Fibroblast of skin of left biceps (primary cell): ENCODE results near the gene HSFX3.
A peak's percentile ranks its signal among the peaks of the same experiment; 100 is the strongest.
"Not testable (repeated sequence)": the region's sequence is repeated elsewhere in the genome, so short reads cannot be mapped to it uniquely, and the experiment has no call there.

Experiments
- DNase-seq, 2 experiments: peaks; one replicate each; pipeline ENCODE4 v3.0.0-alpha.2; 2013; ENCODE audit warnings: low read depth in 2 of 2

Gene HSFX3

DNA sequence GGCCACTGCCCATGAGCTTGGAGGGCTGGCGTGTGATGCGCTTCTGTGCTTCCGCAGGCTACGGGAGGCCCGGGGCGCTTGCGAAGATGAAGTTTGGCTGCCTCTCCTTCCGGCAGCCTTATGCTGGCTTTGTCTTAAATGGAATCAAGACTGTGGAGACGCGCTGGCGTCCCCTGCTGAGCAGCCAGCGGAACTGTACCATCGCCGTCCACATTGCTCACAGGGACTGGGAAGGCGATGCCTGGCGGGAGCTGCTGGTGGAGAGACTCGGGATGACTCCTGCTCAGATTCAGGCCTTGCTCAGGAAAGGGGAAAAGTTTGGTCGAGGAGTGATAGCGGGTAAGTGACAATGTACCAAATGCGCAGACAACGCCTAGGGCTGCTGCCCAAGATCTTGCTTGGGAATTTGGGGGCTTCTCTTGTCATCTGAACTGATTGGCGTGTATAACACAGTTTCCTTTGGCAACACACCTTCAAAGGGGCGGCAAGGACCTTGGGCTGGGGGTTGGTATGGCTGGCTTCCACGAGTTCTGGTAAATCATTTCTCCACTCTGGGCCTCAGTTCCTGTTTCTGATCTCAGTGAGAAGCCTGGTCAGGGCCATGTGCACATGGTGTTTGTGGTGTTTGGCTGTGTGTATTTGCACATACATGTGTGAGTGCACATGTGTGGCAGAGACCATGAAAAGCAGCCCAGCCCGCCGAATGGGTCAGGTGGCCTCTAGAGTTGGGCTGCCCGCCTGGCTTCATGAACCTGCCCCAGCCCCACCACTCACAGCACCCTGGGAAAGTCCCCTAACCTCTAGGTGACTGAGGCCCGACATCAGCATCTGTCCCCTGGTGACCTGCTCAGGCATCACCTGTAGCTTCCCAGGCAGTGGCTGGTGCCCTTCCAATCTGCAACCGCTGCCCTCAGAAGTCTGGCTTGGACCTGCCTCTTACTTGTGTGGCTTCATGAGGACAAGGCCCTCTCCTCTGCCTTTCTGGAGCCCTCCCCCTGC is 3.9 kb downstream of the HSFX3 start:
- not testable (repeated sequence) for DNase-seq

DNA sequence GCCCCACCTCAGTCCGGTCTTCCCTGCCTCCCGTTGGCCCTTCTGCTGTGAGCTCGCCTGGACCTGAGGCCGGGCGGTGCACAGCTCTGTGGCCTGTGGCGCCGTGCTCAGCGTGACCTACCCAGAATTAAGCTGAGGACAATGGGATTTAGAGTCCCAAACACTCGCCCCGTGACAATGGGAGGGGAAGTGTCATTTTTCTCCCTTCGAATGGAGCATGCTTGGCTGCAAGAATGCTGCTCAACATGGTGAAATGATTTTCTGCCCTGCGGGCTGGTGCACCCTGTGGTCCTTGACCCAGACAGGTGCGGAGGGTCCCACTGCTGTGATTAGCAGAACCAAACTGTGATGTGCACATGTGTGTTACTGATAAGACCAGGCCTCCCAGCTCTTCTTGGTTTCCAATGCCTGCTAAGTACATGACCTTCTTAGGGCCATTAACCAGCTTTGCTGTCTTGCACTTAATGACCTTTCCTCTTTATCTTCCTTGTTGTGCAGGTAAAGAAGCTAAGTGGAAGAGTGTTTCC is 8.1 kb downstream of the HSFX3 start:
- no peak for DNase-seq

DNA sequence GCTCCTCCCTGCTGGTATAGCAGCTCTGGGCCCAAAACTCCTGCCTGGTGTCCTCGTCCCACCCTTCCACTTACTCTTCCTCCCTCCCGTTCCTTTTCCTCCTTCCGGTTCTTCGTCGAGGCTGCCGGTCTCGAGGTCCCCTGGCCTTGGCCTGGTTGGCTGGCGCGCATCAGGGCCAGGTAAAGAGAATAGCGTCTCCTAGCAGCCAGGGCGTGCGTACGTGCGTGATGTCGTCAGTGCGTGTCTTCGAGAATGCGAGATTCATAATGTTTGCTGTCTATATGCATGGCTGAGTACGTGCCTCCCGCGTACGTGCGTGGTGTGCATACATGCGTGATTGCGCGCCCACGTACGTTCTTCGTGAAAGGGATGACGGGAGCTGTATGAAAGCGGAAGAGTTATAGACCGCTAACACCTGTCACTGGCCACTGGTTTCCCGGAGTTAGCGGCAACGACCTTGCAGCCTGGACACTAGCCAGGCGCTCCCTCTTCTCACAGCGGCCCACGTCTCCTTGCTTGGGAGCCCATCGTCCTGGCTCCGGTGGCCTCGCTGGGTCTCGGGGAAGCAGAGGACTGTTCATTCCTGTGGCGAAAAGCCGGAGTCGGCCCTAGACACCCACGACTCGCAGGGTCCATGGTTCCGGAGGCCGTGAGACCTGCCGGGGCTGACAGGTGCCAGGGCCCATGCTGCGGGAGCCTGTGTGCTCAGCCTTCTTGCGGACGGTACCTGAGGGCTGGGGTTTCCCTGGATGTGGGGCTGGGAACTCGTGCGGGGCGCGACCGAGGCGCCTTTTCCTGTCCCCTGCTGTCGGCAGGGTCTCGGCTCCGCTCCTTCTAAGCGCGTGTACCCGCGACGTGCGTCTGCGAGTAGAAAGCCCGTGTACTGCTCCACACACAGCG is 8.9 kb downstream of the HSFX3 start, which contains the start of gene EOLA1:
Gene EOLA1, plus strand, starts transcription at position 392 of the 900 bp plus-strand sequence. CDS start 4,619 bp downstream, outside the sequence.
- DNase-seq, result peak; percentile 83 to 86

DNA sequence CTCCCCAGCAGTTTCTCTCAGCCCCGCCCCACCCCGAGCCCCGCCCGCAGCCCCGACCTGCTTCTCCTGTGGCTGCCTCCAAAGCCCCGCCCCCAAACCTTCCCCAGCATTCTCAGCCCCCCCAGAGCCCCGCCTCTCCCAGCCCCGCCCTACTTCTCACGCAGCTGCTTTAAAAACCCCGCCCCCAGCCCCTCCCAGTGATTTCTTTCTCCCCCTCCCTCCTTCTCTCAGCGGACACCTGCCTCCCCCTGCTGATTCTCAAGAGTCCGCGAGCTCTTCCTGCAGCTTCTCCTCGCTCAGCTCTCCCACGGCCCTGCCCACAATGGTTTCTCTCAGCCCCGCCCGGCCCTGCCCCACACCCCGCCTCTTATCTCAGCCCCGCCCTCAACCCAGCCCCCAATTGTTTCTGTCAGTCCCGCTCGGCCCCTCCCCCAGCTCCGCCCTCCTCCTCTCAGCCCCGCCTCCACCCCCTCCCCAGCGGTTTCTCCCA is 9.5 kb downstream of the HSFX3 start:
- DNase-seq, result peak; percentile 70

DNA sequence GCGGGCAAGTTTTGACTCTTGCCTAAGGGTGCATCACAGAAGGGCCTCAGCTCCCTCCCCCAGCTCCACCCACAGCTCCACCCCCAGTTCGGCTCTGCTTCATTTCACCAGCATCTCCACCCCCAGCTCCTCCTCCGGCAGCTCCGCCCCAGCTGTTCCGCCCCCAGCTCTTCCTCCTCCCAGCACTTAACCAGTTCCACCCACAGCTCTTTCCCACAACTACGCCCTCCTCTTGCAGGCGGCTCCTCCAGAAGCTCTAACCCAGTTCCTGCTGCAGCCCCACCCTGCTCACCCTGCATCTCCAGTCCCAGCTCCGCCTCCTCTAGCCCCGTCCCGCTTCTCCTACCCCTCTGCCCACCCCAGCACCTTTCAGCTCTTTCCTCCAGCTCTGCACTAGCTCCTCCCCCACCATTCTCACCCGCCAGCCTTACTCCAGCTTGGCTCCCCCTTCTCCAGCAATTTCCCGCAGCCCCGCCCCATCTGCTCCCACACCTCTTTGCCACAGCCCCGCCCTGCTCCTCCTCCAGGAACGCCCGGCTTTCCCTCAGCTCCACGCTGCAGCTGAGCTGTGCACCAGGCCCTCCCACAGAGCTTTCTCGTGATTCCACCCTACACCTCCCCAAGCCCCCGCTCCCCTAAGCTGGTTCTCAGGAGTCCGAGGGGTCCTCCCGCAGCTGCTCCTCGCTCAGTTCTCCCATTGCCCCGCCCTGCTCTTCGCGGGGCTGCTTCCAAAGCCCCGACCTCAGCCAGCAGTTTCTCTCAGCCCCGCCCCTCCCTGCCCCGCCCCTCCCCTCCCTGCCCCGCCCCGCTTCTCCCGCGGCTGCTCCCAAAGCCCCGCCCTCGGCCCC is 10.2 kb downstream of the HSFX3 start:
- DNase-seq, result peak; percentile 71 to 74

DNA sequence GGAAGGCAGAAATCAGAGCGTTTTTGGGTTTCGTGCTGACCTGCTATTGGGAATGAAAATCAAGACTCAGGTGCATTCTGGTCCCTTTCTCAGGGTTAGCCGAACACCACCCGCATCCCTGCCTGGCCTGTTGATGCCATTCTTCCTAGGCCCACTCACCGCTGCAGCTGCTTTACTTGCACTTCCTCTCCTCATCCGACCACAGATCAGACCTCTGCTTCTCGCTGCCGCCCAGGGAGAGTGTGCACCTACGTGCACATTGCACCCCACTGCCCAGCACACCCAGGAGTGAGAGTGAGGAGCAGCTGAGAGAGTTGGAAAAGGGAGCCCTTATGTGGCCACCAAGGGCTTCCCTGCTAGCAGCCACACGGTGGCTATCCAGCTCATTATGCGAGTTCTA is 12.2 kb downstream of the HSFX3 start:
- DNase-seq, result not testable (repeated sequence)

DNA sequence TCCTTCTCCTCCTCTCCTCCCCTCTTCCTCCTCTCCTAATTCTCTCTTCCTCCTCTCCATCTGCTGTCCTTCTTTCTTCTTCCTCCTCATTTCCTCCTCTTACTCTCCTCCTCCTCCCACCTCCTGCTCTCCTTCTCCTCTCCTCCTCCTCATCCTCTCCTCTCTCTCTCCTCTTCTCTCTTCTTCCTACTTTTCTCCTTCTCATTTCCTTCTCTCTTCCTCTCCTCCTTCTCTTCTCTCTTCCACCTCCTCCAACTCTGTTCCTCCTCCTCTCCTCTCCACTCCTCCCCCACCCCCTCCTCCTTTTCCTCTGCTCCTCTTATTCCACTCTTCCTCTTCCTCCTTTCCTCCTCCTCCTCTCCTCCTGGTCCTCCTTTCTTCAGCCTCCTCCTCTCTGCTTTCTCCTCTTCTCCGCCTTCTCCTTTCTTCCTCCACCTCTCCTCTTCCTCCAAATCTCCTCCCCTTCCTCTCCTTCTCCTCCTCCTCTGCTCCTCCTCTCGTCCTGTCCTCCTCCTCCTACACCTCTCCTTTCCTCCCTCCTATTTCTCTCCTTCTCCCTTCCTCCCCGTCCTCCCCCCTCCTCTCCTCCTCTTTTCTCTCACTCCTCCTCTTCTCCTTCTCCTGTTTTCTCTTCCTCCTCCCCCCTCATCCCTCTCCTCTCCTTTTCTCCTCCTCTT is 14.7 kb downstream of the HSFX3 start:
- not testable (repeated sequence) for DNase-seq

DNA sequence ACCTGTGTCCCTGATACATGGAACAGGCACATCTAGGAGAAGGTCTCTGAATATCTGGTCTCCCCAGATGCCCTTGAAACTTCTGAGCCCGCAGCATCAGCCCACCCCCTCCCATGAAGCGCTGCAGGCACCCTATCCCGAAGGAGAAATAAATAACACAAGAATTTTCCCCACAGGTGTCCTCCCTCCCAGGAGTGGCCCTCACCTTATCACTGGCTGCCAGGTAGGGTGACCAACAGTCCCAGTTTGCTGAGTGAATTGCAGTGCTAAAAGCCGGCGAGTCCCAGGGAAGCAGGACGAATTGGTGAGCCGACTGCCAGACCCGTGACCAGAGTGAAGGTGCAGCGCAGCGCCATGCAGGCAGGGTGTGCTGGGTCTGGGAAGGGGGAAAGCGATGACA is 15.7 kb downstream of the HSFX3 start:
- DNase-seq, result not testable (repeated sequence)

DNA sequence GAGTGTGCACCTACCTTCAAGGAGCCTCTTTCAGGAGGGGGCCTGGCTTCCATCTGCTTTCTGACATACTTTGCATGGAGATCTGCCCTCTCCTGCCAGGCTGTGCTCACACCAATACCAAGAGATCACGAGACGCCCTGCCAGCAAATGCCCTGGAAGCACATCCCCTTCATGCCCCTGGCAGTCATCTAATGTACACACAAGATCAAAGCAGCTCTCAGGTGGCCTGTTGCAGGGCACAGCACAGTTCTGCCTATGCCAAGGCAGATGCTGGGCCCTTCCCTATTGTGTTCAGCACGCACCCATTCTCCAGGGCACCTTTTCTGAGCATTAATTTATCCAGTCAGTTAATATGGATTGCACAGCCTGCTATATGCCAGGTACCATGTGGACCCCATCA is 16.9 kb downstream of the HSFX3 start:
- DNase-seq, result not testable (repeated sequence)

DNA sequence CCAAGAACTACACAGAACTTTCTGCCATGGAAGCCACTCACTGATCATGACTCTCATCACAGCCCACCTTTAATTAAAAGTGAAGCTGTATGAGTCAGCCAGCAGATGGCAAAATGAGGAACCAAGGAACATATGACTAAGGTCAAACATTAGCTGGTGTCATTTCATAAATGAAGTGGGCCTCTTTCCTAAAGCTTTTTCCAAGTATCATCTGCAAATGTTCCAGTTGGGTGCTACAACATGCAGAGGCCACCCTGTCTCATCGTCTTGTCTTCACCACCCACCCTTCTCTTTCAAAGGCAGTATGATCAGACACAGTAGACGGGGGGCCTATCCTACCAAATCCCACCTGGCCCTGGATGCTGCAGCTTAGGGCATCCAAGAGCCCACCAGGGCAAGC is 18.1 kb downstream of the HSFX3 start:
- DNase-seq, result no peak

DNA sequence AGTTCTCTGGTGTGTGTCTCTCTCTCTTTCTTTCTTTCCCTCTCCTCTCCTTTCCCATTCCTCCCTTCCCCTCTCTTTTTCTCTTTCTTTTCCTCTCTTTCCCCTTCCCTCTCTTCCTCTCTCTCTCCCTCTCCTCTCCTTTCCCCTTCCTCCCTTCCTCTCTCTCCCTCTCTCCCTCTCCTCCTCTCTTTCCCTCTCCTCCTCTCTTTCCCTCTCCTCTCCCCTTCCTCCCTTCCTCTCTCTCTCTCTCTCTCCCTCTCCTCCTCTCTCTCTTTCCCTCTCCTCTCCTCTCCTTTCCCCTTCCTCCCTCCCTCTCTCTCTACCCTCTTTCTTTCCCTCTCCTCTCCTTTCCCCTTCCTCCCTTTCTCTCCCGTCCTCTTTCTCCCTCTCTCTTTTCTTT is 21.3 kb downstream of the HSFX3 start:
- DNase-seq, result no peak

DNA sequence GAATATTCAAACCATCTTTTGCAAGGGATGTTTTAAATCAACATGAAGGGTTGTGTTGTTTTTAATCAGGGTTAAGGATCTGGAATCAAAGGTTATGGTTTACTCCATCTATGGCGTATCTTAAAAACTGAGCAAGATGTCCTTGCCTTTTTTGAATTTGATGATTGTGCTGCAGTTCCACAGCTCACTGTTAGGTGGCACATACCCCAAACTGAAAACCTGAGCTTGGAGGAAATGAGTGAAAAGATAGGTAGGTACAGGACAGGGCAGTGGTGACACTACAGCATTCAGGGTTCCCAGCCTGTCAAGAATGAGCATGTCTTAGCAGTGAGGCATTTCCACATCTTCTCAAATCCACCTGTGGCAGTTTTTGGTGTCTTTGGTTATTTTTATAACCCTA is 22.0 kb downstream of the HSFX3 start:
- DNase-seq, result no peak

DNA sequence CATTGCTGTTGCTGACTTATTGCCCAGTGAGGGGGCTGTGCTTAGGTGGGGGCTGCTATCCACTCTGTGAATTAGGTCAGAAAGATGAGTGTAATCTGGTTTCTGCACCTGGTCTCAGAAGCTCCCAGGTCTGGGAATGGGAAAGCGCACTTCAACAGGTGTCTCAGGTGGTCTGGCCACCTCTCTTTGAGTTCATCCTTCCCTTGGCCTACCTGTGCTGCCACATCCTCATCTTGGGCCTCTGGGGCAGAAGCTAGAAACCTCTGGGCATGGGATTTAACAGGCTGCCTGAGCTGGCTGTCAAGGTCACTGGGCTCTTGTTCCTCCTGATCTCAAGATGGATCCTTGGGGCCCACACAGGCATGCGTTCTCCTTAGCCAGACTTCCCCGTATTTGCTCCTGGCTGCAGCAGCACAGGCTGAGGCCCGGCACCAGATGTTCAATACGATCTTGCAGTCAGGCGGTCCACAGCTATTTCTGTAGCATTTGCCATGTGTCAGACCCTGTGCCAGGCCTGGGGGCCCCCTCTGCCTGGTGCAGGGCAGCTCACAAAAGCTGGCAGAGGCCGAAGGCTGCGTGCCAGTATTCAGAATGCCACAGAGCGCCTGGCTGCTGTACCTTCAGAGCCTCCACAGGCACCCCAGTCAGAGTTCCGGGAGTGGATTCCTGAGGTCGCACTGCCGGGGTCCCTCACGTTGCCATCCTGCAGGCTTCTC is 23.2 kb downstream of the HSFX3 start:
- DNase-seq, result not testable (repeated sequence)

DNA sequence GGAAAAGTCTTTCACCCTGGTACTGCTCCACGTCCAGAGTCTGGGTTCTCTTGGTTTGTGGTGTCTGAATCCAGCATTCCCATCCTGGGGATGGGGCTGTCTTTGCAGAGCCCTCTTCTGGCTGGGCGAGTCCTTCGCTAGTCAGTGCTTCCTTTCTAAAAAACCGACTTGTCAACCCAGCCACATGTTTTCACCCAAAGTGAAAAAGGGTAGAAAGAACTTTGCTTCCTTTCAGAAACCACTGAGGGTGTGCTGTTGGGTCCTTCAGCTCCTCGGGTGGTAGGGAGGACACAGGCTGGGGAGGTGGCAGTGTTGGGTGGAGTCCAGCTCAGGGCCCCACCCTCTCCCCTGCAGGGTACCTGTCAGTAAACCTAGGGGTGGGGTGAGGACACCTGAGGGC is 23.8 kb downstream of the HSFX3 start:
- DNase-seq, result not testable (repeated sequence)

DNA sequence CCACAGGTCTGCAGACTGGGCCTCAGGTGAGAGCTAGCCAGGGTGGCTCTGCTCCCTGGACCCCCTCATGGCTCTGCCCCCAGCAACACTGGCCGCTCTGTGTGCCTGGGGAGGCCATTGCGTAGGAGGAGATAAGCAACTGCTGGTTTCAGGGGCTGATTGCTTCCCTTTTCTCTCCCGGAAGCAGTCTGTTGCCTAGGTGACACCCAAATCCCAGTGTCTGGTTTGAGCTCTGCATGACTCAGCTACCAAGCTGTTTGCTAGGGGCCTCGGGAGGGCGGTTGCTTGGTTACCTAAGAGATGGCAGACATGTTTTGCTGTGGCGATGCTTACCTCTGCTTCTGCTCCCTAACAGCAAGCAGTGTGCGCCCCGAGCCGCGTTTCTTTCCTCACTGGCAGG is 24.3 kb downstream of the HSFX3 start:
- DNase-seq, result peak in 1 of 2 experiments; percentile 9

DNA sequence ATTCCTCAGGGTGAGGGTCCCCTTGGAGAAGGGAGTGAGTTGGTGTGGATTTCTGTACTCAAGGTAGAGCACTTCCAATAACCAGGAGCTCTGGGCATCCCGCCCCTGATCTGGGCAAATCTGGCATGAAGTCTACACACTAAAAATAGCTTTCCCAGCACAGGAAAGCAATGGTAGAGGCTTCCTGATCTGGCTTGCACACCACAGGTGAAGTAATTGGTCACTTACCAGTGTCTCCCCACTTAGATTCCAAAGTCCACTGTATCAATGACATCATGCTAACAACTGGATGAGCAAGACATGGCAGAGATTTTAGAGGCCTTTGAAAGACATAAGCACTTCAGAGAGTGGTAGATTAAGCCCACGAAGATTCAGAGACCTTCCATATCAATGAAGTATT is 26.8 kb downstream of the HSFX3 start:
- no peak for DNase-seq

DNA sequence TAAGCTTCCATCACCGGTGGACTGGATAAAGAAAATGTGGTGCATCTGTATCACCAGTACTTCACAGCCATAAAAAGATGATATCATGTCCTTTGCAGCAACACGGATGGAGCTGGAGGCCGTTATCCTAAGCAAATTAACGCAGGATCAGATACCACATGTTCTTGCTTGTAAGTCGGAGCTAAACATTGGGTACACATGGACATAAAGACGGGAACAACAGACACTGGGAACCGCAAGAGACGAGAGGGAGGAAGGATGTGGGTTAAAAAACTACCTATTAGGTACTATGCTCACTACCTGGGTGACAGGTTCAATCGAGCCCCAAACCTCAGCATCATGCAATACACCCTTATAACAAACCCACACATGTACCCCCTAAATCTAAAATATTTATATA is 28.3 kb downstream of the HSFX3 start:
- no peak for DNase-seq

DNA sequence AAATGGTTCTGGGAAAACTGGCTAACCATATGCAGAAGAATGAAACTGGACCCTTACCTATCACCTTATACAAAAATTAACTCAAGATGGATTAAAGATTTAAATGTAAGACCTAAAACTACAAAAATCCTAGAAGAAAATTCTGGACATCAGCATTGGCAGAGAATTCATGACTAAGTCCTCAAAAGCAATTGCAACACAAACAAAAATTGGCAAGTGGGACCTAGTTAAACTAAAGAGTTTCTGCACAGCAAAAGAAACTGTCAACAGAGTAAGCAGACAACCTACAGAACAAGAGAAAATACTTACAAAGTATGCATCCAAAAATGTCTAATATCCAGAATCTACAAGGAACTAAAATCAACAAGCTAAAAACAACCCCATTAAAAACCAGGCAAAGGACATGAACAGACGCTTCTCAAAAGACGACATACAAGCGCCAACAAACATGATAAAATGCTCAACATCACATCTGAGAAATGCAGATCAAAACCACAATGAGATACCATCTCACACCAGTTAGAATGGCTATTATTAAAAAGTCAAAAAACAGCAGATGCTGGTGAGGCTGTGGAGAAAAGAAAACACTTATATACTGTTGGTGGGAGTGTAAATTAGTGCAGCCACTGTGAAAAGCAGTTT is 29.0 kb downstream of the HSFX3 start:
- DNase-seq, result not testable (repeated sequence)

DNA sequence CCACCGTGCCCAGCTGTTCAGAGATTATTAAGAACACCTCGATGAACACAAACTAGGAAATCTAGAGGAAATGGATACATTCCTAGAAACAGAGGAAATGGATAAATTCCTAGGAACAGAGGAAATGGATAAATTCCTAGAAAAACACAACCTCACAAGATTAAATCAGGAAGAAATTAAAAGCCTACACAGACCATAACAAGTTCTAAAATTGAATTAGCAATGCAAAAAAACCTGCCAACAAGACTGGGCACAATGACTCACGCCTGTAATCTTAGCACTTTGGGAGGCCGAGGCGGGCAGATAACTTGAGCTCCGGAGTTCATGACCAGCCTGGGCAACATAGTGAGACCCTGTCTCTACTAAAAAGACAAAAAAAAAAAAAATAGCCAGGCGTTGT is 31.5 kb downstream of the HSFX3 start:
- DNase-seq, result no peak
